GM19463 (cell line): ENCODE measurements around the gene NDUFS5.
"Not testable (repeated sequence)": the region's sequence is repeated elsewhere in the genome, so short reads cannot be mapped to it uniquely, and the experiment has no call there.

Experiments used
- ATAC-seq: cut with Tn5 transposase; IDR thresholded peaks from one replicate; pipeline ENCODE4 v1.9.1; 2021; ENCODE audit warnings: mild to moderate bottlenecking, moderate library complexity; ENCODE audit not compliant: unreplicated experiment

Gene NDUFS5

GRCh38 chr1:39014956-39015355 is 11.2 kb upstream of the NDUFS5 start:
- not testable (repeated sequence) for ATAC-seq

- ATAC-seq, result no peak
These were observed 9.5 kb upstream of the NDUFS5 start for GRCh38 chr1:39016604-39017171.

GRCh38 chr1:39017266-39017665 is 8.9 kb upstream of the NDUFS5 start:
- no peak for ATAC-seq

- not testable (repeated sequence) for ATAC-seq
These were observed 5.7 kb upstream of the NDUFS5 start for GRCh38 chr1:39020494-39020893.

- no peak for ATAC-seq
These were observed 4.7 kb upstream of the NDUFS5 start for GRCh38 chr1:39021426-39021825.

GRCh38 chr1:39023140-39023539 is 3.0 kb upstream of the NDUFS5 start:
- no peak for ATAC-seq

GRCh38 chr1:39026866-39027507 is 837 bp downstream of the NDUFS5 start:
- ATAC-seq, result no peak

- no peak for ATAC-seq
These were observed 8.0 kb downstream of the NDUFS5 start for GRCh38 chr1:39034114-39034654.

GRCh38 chr1:39036678-39037077 is 10.5 kb downstream of the NDUFS5 start:
- ATAC-seq, result no peak

GRCh38 chr1:39043513-39043912 is 17.4 kb downstream of the NDUFS5 start:
- ATAC-seq, result no peak

GRCh38 chr1:39044762-39045161 is 18.6 kb downstream of the NDUFS5 start:
- no peak for ATAC-seq

GRCh38 chr1:39045231-39045630 is 19.1 kb downstream of the NDUFS5 start:
- ATAC-seq, result no peak

- ATAC-seq, result no peak
These were observed 20.6 kb downstream of the NDUFS5 start for GRCh38 chr1:39046613-39047210.

- ATAC-seq, result no peak
These were observed 21.5 kb downstream of the NDUFS5 start for GRCh38 chr1:39047374-39048229.

GRCh38 chr1:39048745-39049370 is 22.7 kb downstream of the NDUFS5 start:
- no peak for ATAC-seq

- no peak for ATAC-seq
These were observed 23.9 kb downstream of the NDUFS5 start for GRCh38 chr1:39050001-39050400.

GRCh38 chr1:39051193-39051850 is 25.2 kb downstream of the NDUFS5 start:
- not testable (repeated sequence) for ATAC-seq

GRCh38 chr1:39051956-39052355 is 25.8 kb downstream of the NDUFS5 start:
- ATAC-seq, result no peak

- ATAC-seq, result not testable (repeated sequence)
These were observed 29.1 kb downstream of the NDUFS5 start for GRCh38 chr1:39055213-39055710.

- not testable (repeated sequence) for ATAC-seq
These were observed 35.4 kb downstream of the NDUFS5 start for GRCh38 chr1:39061516-39061915.
